Karpas-422 (cell line): ENCODE measurements around the gene CLN6. TPM values are rescaled to one million over a fixed set of nuclear protein-coding genes. Genes with fewer than 3 reads are reported as not detected.
"Not testable (repeated sequence)": the region's sequence is repeated elsewhere in the genome, so short reads cannot be mapped to it uniquely, and the experiment has no call there.

Experiments used
- DNase-seq: peaks from one replicate; pipeline ENCODE4 v3.0.0-alpha.2; 2015
- H2AFZ ChIP-seq: fragments of 200-600 bp; sonication (generic); 2 replicates; pipeline ENCODE4 v1.6.1; 2014; ENCODE audit warnings: antibody characterized with exemption, low read length, mixed read lengths
- H3K27ac ChIP-seq: fragments of 200-600 bp; sonication (generic); 2 replicates; pipeline ENCODE4 v1.5.1; 2014; ENCODE audit warnings: mild to moderate bottlenecking, low read length, moderate library complexity
- H3K27me3 ChIP-seq: fragments of 200-600 bp; sonication (generic); 2 replicates; pipeline ENCODE4 v1.6.1; 2014; ENCODE audit warnings: low read length, mixed read lengths
- H3K36me3 ChIP-seq: fragments of 200-600 bp; sonication (generic); 2 replicates; pipeline ENCODE4 v1.6.1; 2014; ENCODE audit warnings: low read length, mixed read lengths; ENCODE audit not compliant: insufficient read depth
- H3K4me1 ChIP-seq: fragments of 200-600 bp; sonication (generic); 2 replicates; pipeline ENCODE4 v1.6.1; 2014; ENCODE audit warnings: mild to moderate bottlenecking, low read length, mixed read lengths
- H3K4me2 ChIP-seq: fragments of 200-600 bp; sonication (generic); 2 replicates; pipeline ENCODE4 v1.6.1; 2014; ENCODE audit warnings: low read length, low read depth, mild to moderate bottlenecking; ENCODE audit not compliant: poor library complexity, severe bottlenecking
- H3K4me3 ChIP-seq: fragments of 200-600 bp; sonication (generic); 2 replicates; pipeline ENCODE4 v1.5.1; 2014; ENCODE audit warnings: mild to moderate bottlenecking, antibody characterized with exemption, low read length, mixed read lengths
- H3K79me2 ChIP-seq: fragments of 200-600 bp; sonication (generic); 2 replicates; pipeline ENCODE4 v1.6.1; 2014; ENCODE audit warnings: mild to moderate bottlenecking, low read length, mixed read lengths
- H3K9ac ChIP-seq: fragments of 200-600 bp; sonication (generic); 2 replicates; pipeline ENCODE4 v1.6.0; 2014; ENCODE audit warnings: low read length
- H3K9me2 ChIP-seq: fragments of 200-600 bp; sonication (generic), shearing (Covaris generic); replicated peaks from 2 replicates; pipeline ENCODE4 v1.6.0; 2014; ENCODE audit warnings: mild to moderate bottlenecking, low read length, moderate library complexity; ENCODE audit not compliant: insufficient read depth
- H3K9me3 ChIP-seq: fragments of 300-700, 200-600 bp; sonication (generic); 2 replicates; pipeline ENCODE4 v1.6.1; 2014; ENCODE audit warnings: low read length, mixed read lengths
- H4K20me1 ChIP-seq: fragments of 200-600 bp; sonication (generic); 2 replicates; pipeline ENCODE4 v1.6.1; 2014; ENCODE audit warnings: mild to moderate bottlenecking, antibody characterized with exemption, low read length, low read depth; ENCODE audit not compliant: insufficient read depth
- total RNA-seq: library from RNA; depleted of rRNA; stranded (reverse); fragments of >200 nt; shearing (Covaris generic); gene quantifications from 2 replicates; pipeline ENCODE4 v1.2.3, GENCODE V29; 2014; ENCODE audit warnings: low replicate concordance

Gene CLN6
- total RNA-seq, 1 experiment from 2014 or later = 80.0 TPM

GRCh38 chr15:68223171-68223570, 6.4 kb downstream of the CLN6 start:
- H3K9ac ChIP-seq = no peak overlapping the region
- peaks cover 80% of the 10 kb centered on the region for H3K79me2 ChIP-seq
- no peak overlapping the region for H3K4me2 ChIP-seq
- peaks cover 5% of the 10 kb centered on the region; the same call in 1 of the 2 replicates for H3K9me3 ChIP-seq
- H4K20me1 ChIP-seq = 0 out of 2 replicates have a peak, but pooled peaks cover 2% of the 10 kb centered on the region
- no peak for DNase-seq
- H3K4me1 ChIP-seq = peaks cover 37% of the 10 kb centered on the region
- H3K27ac ChIP-seq = no peak overlapping the region
- H3K36me3 ChIP-seq = peaks cover 9% of the 10 kb centered on the region
- H3K4me3 ChIP-seq = no peak overlapping the region
- no peaks in the 10 kb centered on the region for H3K9me2 ChIP-seq
- no peaks in the 10 kb centered on the region for H3K27me3 ChIP-seq
- H2AFZ ChIP-seq = no peak overlapping the region

- H3K9ac ChIP-seq, DNase-seq, H4K20me1 ChIP-seq, H3K9me2 ChIP-seq, H3K4me2 ChIP-seq, H3K4me3 ChIP-seq, H3K36me3 ChIP-seq, H3K9me3 ChIP-seq, H3K27me3 ChIP-seq, H3K27ac ChIP-seq, H2AFZ ChIP-seq: not testable (repeated sequence)
- Histone ChIP-seq H3K79me2 (peaks cover 80% of the 10 kb centered on the region), H3K4me1 (peaks cover 37% of the 10 kb centered on the region)
These were observed 7.1 kb downstream of the CLN6 start for GRCh38 chr15:68222432-68222743.

- Histone ChIP-seq H3K36me3 (peaks cover 11% of the 10 kb centered on the region), H3K79me2 (peaks cover 80% of the 10 kb centered on the region), H3K4me1 (peaks cover 33% of the 10 kb centered on the region)
- H3K9ac ChIP-seq, DNase-seq, H3K4me2 ChIP-seq, H4K20me1 ChIP-seq, H3K9me3 ChIP-seq, H3K27ac ChIP-seq, H3K27me3 ChIP-seq, H2AFZ ChIP-seq, H3K4me3 ChIP-seq, H3K9me2 ChIP-seq: not testable (repeated sequence)
These were observed 7.7 kb downstream of the CLN6 start for GRCh38 chr15:68221530-68222431.

- H2AFZ ChIP-seq = no peak overlapping the region
- no peak for DNase-seq
- H3K9ac ChIP-seq = no peak overlapping the region
- 0 out of 2 replicates have a peak, but pooled peaks cover 3% of the 10 kb centered on the region for H4K20me1 ChIP-seq
- peaks cover 5% of the 10 kb centered on the region; the same call in 1 of the 2 replicates for H3K9me3 ChIP-seq
- H3K4me1 ChIP-seq = peaks cover 31% of the 10 kb centered on the region
- H3K27me3 ChIP-seq = no peaks in the 10 kb centered on the region
- no peak overlapping the region for H3K27ac ChIP-seq
- H3K79me2 ChIP-seq = peaks cover 80% of the 10 kb centered on the region
- H3K9me2 ChIP-seq = no peaks in the 10 kb centered on the region
- H3K36me3 ChIP-seq = peaks cover 14% of the 10 kb centered on the region
- H3K4me3 ChIP-seq = no peak overlapping the region
- H3K4me2 ChIP-seq = no peak overlapping the region
These were observed 8.6 kb downstream of the CLN6 start for GRCh38 chr15:68220967-68221366.

- Histone ChIP-seq H3K27me3 (no peaks in the 10 kb centered on the region), H3K27ac (no peak overlapping the region), H3K79me2 (peaks cover 80% of the 10 kb centered on the region), H3K9me2 (no peaks in the 10 kb centered on the region), H4K20me1 (0 out of 2 replicates have a peak, but pooled peaks cover 3% of the 10 kb centered on the region), H3K9me3 (peaks cover 5% of the 10 kb centered on the region; the same call in 1 of the 2 replicates), H2AFZ (no peak overlapping the region), H3K36me3 (peaks cover 14% of the 10 kb centered on the region), H3K4me2 (no peak overlapping the region), H3K9ac (no peak overlapping the region), H3K4me1 (peaks cover 28% of the 10 kb centered on the region), H3K4me3 (no peak overlapping the region)
- no peak for DNase-seq
These were observed 9.0 kb downstream of the CLN6 start for GRCh38 chr15:68220489-68220888.

GRCh38 chr15:68218847-68219798, 10.4 kb downstream of the CLN6 start:
- Histone ChIP-seq H3K36me3 (peaks cover 14% of the 10 kb centered on the region), H4K20me1 (0 out of 2 replicates have a peak, but pooled peaks cover 3% of the 10 kb centered on the region), H3K27me3 (no peaks in the 10 kb centered on the region), H3K9me3 (peaks cover 5% of the 10 kb centered on the region; the same call in 1 of the 2 replicates), H3K79me2 (peaks cover 80% of the 10 kb centered on the region), H3K9me2 (no peaks in the 10 kb centered on the region), H3K4me2 (no peak overlapping the region), H3K27ac (no peak overlapping the region), H3K4me1 (peaks cover 17% of the 10 kb centered on the region), H3K9ac (no peak overlapping the region), H2AFZ (no peak overlapping the region), H3K4me3 (no peak overlapping the region)
- DNase-seq = peak; percentile 51

GRCh38 chr15:68218331-68218730, 11.2 kb downstream of the CLN6 start:
- no peak for DNase-seq
- Histone ChIP-seq H3K9me2 (no peaks in the 10 kb centered on the region), H4K20me1 (0 out of 2 replicates have a peak, but pooled peaks cover 3% of the 10 kb centered on the region), H3K4me3 (no peak overlapping the region), H3K79me2 (peaks cover 79% of the 10 kb centered on the region), H3K27ac (no peak overlapping the region), H3K4me2 (no peak overlapping the region), H3K9ac (no peak overlapping the region), H3K27me3 (no peaks in the 10 kb centered on the region), H3K9me3 (peaks cover 3% of the 10 kb centered on the region; the same call in 1 of the 2 replicates), H3K36me3 (peaks cover 12% of the 10 kb centered on the region), H3K4me1 (peaks cover 17% of the 10 kb centered on the region), H2AFZ (no peak overlapping the region)

GRCh38 chr15:68217341-68217740, 12.2 kb downstream of the CLN6 start:
- H4K20me1 ChIP-seq = 0 out of 2 replicates have a peak, but pooled peaks cover 3% of the 10 kb centered on the region
- no peak overlapping the region for H2AFZ ChIP-seq
- H3K9ac ChIP-seq = no peak overlapping the region
- no peak overlapping the region for H3K4me2 ChIP-seq
- no peak overlapping the region for H3K27ac ChIP-seq
- no peak for DNase-seq
- H3K9me3 ChIP-seq = no peaks in the 10 kb centered on the region
- peaks cover 8% of the 10 kb centered on the region; the same call in 1 of the 2 replicates for H3K36me3 ChIP-seq
- H3K79me2 ChIP-seq = peaks cover 75% of the 10 kb centered on the region
- H3K4me3 ChIP-seq = no peak overlapping the region
- no peaks in the 10 kb centered on the region for H3K9me2 ChIP-seq
- H3K27me3 ChIP-seq = no peaks in the 10 kb centered on the region
- peaks cover 18% of the 10 kb centered on the region for H3K4me1 ChIP-seq
